ENCODE data around the gene SSC4D.

Gene SSC4D

GRCh38 chr7:76354981-76355730 lies 54.3 kb downstream of the SSC4D start:
- H3K4me3 ChIP-seq (ENCODE audit: low read depth, low read length): no peak overlapping the region
- in situ Hi-C loops (cut with HindIII; ENCODE audit: low sequenced_read_pairs): no loop called here
- TF ChIP-seq CTCF (IDR thresholded peaks at IDR 0.05; ENCODE audit: low read depth, low read length): no peak
- DNase-seq (ENCODE audit: low read depth, low spot score): no peak

GRCh38 chr7:76354516-76354915 lies 55.0 kb downstream of the SSC4D start:
- TF ChIP-seq CTCF (IDR thresholded peaks at IDR 0.05; ENCODE audit: low read depth, low read length): no peak
- DNase-seq (ENCODE audit: low read depth, low spot score): no peak
- H3K4me3 ChIP-seq (ENCODE audit: low read depth, low read length): no peak overlapping the region
- in situ Hi-C loops (cut with HindIII; ENCODE audit: low sequenced_read_pairs): no loop called here

GRCh38 chr7:76353744-76354143 lies 55.8 kb downstream of the SSC4D start:
- no peak for DNase-seq (ENCODE audit: low read depth, low spot score)
- H3K4me3 ChIP-seq (ENCODE audit: low read depth, low read length): no peak overlapping the region
- in situ Hi-C loops (cut with HindIII; ENCODE audit: low sequenced_read_pairs): no loop called here
- no peak for TF ChIP-seq CTCF (IDR thresholded peaks at IDR 0.05; ENCODE audit: low read depth, low read length)

GRCh38 chr7:76352193-76352592 lies 57.3 kb downstream of the SSC4D start:
- no peak overlapping the region for H3K4me3 ChIP-seq (ENCODE audit: low read depth, low read length)
- in situ Hi-C loops (cut with HindIII; ENCODE audit: low sequenced_read_pairs): no loop called here
- TF ChIP-seq CTCF (IDR thresholded peaks at IDR 0.05; ENCODE audit: low read depth, low read length): no peak
- no peak for DNase-seq (ENCODE audit: low read depth, low spot score)

GRCh38 chr7:76351372-76351771 lies 58.1 kb downstream of the SSC4D start:
- TF ChIP-seq CTCF (IDR thresholded peaks at IDR 0.05; ENCODE audit: low read depth, low read length): no peak
- DNase-seq (ENCODE audit: low read depth, low spot score): no peak

GRCh38 chr7:76349313-76349885 lies 60.1 kb downstream of the SSC4D start:
- in situ Hi-C loops (cut with HindIII; ENCODE audit: low sequenced_read_pairs): no loop called here
- TF ChIP-seq CTCF (IDR thresholded peaks at IDR 0.05; ENCODE audit: low read depth, low read length): no peak
- no peak overlapping the region for H3K4me3 ChIP-seq (ENCODE audit: low read depth, low read length)
- DNase-seq (ENCODE audit: low read depth, low spot score): no peak

More at GRCh38 chr7:76351372-76351771, 58.1 kb downstream of the SSC4D start:
- in situ Hi-C loops (cut with HindIII; ENCODE audit: low sequenced_read_pairs): no loop called here
- H3K4me3 ChIP-seq (ENCODE audit: low read depth, low read length): no peak overlapping the region
